ENCODE data around the gene SSR4. TPM values are rescaled to one million over a fixed set of nuclear protein-coding genes. Genes with fewer than 3 reads are reported as not detected.

The SSR4 gene
- total RNA-seq, 1 experiment from 2014 or later = 298 TPM

DNA sequence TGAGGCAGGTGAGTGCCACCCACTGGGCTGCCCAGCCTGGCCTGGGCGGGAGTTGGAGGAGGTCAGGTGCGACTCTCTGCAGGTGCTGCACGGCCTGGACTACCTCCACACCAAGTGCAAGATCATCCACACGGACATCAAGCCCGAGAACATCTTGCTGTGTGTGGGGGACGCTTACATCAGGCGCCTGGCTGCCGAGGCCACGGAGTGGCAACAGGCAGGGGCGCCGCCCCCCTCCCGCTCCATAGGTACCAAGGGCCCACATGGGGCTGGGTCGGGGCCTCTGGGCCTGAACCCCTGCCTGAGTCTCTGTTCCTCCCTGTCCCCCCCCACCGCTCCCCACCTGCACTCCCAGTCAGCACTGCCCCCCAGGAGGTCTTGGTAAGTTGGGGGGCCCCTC is 11.6 kb upstream of the SSR4 start:
- DNase-seq (no peak), ATAC-seq (no peak)
- Histone ChIP-seq H3K4me2 (ENCODE audit: low read length) (no peak overlapping the region), H4K20me1 (ENCODE audit: low read length) (no peaks in the 10 kb centered on the region), H3K9me3 (ENCODE audit: low read length) (no peaks in the 10 kb centered on the region), H3K4me1 (ENCODE audit: insufficient read depth, low read length) (no peaks in the 10 kb centered on the region), H3K9ac (ENCODE audit: low read length) (no peak overlapping the region), H3K9me2 (replicated peaks; ENCODE audit: low read length) (no peaks in the 10 kb centered on the region), H3K36me3 (ENCODE audit: low read depth, low read length) (no peaks in the 10 kb centered on the region), H3K79me2 (ENCODE audit: low read length) (no peaks in the 10 kb centered on the region), H3F3A (ENCODE audit: low read length, unreplicated experiment) (no peaks in the 10 kb centered on the region), H2AFZ (ENCODE audit: low read length) (no peak overlapping the region), H3K27ac (ENCODE audit: low read length) (no peak overlapping the region), H3K4me3 (ENCODE audit: low read length) (no peak overlapping the region), H3K27me3 (ENCODE audit: low read length) (no peaks in the 10 kb centered on the region)
- BruUV-seq (replicated peaks) = no TSS peak
- TF ChIP-seq, protein P1, sequence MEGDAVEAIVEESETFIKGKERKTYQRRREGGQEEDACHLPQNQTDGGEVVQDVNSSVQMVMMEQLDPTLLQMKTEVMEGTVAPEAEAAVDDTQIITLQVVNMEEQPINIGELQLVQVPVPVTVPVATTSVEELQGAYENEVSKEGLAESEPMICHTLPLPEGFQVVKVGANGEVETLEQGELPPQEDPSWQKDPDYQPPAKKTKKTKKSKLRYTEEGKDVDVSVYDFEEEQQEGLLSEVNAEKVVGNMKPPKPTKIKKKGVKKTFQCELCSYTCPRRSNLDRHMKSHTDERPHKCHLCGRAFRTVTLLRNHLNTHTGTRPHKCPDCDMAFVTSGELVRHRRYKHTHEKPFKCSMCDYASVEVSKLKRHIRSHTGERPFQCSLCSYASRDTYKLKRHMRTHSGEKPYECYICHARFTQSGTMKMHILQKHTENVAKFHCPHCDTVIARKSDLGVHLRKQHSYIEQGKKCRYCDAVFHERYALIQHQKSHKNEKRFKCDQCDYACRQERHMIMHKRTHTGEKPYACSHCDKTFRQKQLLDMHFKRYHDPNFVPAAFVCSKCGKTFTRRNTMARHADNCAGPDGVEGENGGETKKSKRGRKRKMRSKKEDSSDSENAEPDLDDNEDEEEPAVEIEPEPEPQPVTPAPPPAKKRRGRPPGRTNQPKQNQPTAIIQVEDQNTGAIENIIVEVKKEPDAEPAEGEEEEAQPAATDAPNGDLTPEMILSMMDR (conservative IDR thresholded peaks at IDR 0.05; ENCODE audit: low read depth, low read length) = no peak
- no peak for TF ChIP-seq EZH2 (IDR thresholded peaks at IDR 0.05; ENCODE audit: low read length, unreplicated experiment)
- TF ChIP-seq EZH2phosphoT487 (IDR thresholded peaks at IDR 0.05; ENCODE audit: borderline replicate concordance, low read length) = no peak
- POLR2A ChIA-PET (ENCODE audit: unreplicated experiment) = no interaction called here
- intact Hi-C loops (cut with micrococcal nuclease) = no loop called here
- CTCF ChIA-PET = no interaction called here

DNA sequence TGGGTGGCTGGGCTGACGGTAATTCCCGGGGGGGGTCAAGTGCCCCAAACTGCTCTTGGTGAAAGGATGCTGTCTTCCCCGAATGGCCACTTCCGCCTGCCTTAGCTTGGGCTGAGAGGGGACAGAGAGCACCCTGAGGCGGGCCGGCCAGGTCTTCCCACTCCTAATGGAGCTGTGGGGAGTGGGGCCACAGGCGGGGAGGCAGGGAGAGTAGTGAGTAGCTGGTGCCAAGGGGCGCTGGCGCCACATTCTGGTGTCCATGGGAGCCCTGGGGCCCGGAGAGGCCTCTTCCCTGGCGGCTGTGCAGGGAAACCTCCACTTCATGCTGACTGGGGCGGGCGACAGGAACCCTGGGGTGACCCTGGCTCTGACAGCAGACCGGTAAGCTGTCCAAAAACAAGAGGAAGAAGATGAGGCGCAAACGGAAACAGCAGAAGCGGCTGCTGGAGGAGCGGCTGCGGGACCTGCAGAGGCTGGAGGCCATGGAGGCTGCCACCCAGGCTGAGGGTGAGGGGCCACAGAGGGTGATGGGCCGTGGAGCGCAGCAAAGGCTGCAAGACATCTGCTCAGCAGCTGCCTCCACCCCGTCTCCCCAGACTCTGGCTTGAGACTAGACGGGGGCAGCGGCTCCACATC is 11.0 kb upstream of the SSR4 start:
- Histone ChIP-seq H3K9me3 (ENCODE audit: low read length) (no peaks in the 10 kb centered on the region), H3K27ac (ENCODE audit: low read length) (no peak overlapping the region), H3K36me3 (ENCODE audit: low read depth, low read length) (no peaks in the 10 kb centered on the region), H3F3A (ENCODE audit: low read length, unreplicated experiment) (no peaks in the 10 kb centered on the region), H4K20me1 (ENCODE audit: low read length) (no peaks in the 10 kb centered on the region), H2AFZ (ENCODE audit: low read length) (no peak overlapping the region), H3K4me2 (ENCODE audit: low read length) (no peak overlapping the region), H3K79me2 (ENCODE audit: low read length) (no peaks in the 10 kb centered on the region), H3K27me3 (ENCODE audit: low read length) (no peaks in the 10 kb centered on the region), H3K4me1 (ENCODE audit: insufficient read depth, low read length) (no peaks in the 10 kb centered on the region), H3K4me3 (ENCODE audit: low read length) (no peak overlapping the region), H3K9ac (ENCODE audit: low read length) (no peak overlapping the region), H3K9me2 (replicated peaks; ENCODE audit: low read length) (no peaks in the 10 kb centered on the region)
- ATAC-seq (no peak), DNase-seq (no peak)
- intact Hi-C loops (cut with micrococcal nuclease) = no loop called here
- TF ChIP-seq, protein P1 (conservative IDR thresholded peaks at IDR 0.05; ENCODE audit: low read depth, low read length) = no peak
- TF ChIP-seq EZH2 (IDR thresholded peaks at IDR 0.05; ENCODE audit: low read length, unreplicated experiment) (no peak), EZH2phosphoT487 (IDR thresholded peaks at IDR 0.05; ENCODE audit: borderline replicate concordance, low read length) (no peak)
- BruUV-seq (replicated peaks) = no TSS peak
- ChIA-PET POLR2A (ENCODE audit: unreplicated experiment) (no interaction called here), CTCF (no interaction called here)

DNA sequence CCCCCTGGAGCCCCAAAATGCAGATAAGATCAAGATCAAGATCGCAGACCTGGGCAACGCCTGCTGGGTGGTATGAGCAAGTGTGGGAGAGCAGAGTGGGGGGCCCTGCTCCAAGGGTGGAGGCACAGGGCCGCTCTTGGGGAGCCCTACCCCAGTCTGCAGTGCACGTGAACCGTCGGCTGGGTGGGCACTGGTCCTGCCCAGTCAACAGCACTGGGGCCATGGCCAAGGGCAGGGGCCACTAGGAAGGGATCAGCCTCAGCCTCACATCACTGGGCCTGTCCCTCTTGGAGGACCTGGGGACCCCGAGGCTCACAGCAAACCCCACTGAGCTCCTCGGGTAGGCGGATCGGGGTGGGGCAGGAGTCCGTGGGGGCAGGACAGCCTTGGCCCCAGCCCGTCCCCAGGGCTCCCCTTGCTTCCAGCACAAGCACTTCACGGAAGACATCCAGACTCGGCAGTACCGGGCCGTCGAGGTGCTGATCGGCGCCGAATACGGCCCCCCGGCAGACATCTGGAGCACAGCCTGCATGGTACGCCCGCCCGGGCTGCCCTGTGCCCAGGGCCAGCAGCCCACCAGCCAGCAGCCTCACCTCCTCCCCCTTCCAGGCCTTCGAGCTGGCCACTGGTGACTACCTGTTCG is 10.0 kb upstream of the SSR4 start:
- no peak for DNase-seq
- Histone ChIP-seq H3K4me1 (ENCODE audit: insufficient read depth, low read length) (no peaks in the 10 kb centered on the region), H3K36me3 (ENCODE audit: low read depth, low read length) (no peaks in the 10 kb centered on the region), H3F3A (ENCODE audit: low read length, unreplicated experiment) (no peaks in the 10 kb centered on the region), H3K9ac (ENCODE audit: low read length) (no peak overlapping the region), H3K27ac (ENCODE audit: low read length) (no peak overlapping the region), H4K20me1 (ENCODE audit: low read length) (no peaks in the 10 kb centered on the region; the same call in 1 of the 2 replicates), H3K4me2 (ENCODE audit: low read length) (no peak overlapping the region), H3K79me2 (ENCODE audit: low read length) (no peaks in the 10 kb centered on the region), H3K27me3 (ENCODE audit: low read length) (no peaks in the 10 kb centered on the region), H3K9me2 (replicated peaks; ENCODE audit: low read length) (no peaks in the 10 kb centered on the region), H2AFZ (ENCODE audit: low read length) (no peak overlapping the region), H3K4me3 (ENCODE audit: low read length) (no peak overlapping the region), H3K9me3 (ENCODE audit: low read length) (no peaks in the 10 kb centered on the region)
- TF ChIP-seq EZH2 (IDR thresholded peaks at IDR 0.05; ENCODE audit: low read length, unreplicated experiment) = no peak
- TF ChIP-seq, protein P1 (conservative IDR thresholded peaks at IDR 0.05; ENCODE audit: low read depth, low read length) = no peak
- no peak for TF ChIP-seq EZH2phosphoT487 (IDR thresholded peaks at IDR 0.05; ENCODE audit: borderline replicate concordance, low read length)
- no TSS peak for BruUV-seq (replicated peaks)
- ChIA-PET CTCF (no interaction called here), POLR2A (ENCODE audit: unreplicated experiment) (no interaction called here)
- no peak for ATAC-seq
- intact Hi-C loops (cut with micrococcal nuclease) = no loop called here
